Effector CD4-positive, alpha-beta T cell (primary cell): ENCODE results near the gene TMEM259.

Source experiments
- DNase-seq: peaks from one replicate; pipeline ENCODE4 v3.0.0-alpha.2; 2020

Gene TMEM259

GRCh38 chr19:1055028-1055425, 34.1 kb upstream of the TMEM259 start:
- no peak for DNase-seq

- no peak for DNase-seq
Measured at GRCh38 chr19:1054102-1055027, 33.4 kb upstream of the TMEM259 start.

GRCh38 chr19:1053176-1054101, 32.5 kb upstream of the TMEM259 start:
- no peak for DNase-seq

GRCh38 chr19:1052349-1052975, 31.5 kb upstream of the TMEM259 start:
- no peak for DNase-seq

- no peak for DNase-seq
Measured at GRCh38 chr19:1051791-1052190, 30.9 kb upstream of the TMEM259 start.

GRCh38 chr19:1050989-1051788, 30.3 kb upstream of the TMEM259 start:
- no peak for DNase-seq

GRCh38 chr19:1049800-1050199, 28.9 kb upstream of the TMEM259 start:
- no peak for DNase-seq

- no peak for DNase-seq
Measured at GRCh38 chr19:1049106-1049505, 28.2 kb upstream of the TMEM259 start.

- no peak for DNase-seq
Measured at GRCh38 chr19:1047696-1048147, 26.8 kb upstream of the TMEM259 start.

- DNase-seq: no peak
Measured at GRCh38 chr19:1046836-1047695, 26.1 kb upstream of the TMEM259 start.

GRCh38 chr19:1046117-1046626, 25.2 kb upstream of the TMEM259 start:
- no peak for DNase-seq

GRCh38 chr19:1045247-1045603, 24.3 kb upstream of the TMEM259 start:
- peak; percentile 54 for DNase-seq

GRCh38 chr19:1042689-1043511, 22.0 kb upstream of the TMEM259 start:
- no peak for DNase-seq

GRCh38 chr19:1041835-1042685, 21.1 kb upstream of the TMEM259 start:
- no peak for DNase-seq

GRCh38 chr19:1041272-1041834, 20.4 kb upstream of the TMEM259 start:
- no peak for DNase-seq

- peak; percentile 87 for DNase-seq
Measured at GRCh38 chr19:1040476-1041271, 19.8 kb upstream of the TMEM259 start.

GRCh38 chr19:1039646-1040475, 18.9 kb upstream of the TMEM259 start, which contains the start of gene ABCA7:
Gene ABCA7, plus strand, starts transcription at chr19:1040107. Its CDS starts 1,255 bp downstream, at chr19:1041362.
- DNase-seq: peak; percentile 100
